GM12878 (cell line): Measurements from ENCODE around the gene EGR1. TPM values are rescaled to one million over a fixed set of nuclear protein-coding genes. Genes with fewer than 3 reads are reported as not detected.
A peak's percentile ranks its signal among the peaks of the same experiment; 100 is the strongest.

Experiments
- BCL3 ChIP-seq: IDR thresholded peaks from 2 replicates; pipeline ENCODE4 v1.6.1; 2011; ENCODE audit warnings: borderline replicate concordance, low read depth, mild to moderate bottlenecking, moderate library complexity, low read length; ENCODE audit not compliant: insufficient read depth, poor library complexity, severe bottlenecking
- CBX5 ChIP-seq: sonication (generic); IDR thresholded peaks from 2 replicates; pipeline ENCODE4 v1.6.1; 2016; ENCODE audit warnings: low read depth, moderate library complexity, mild to moderate bottlenecking, inconsistent platforms
- HCFC1 ChIP-seq: fragments of 150-350 bp; IDR thresholded peaks from 2 replicates; pipeline ENCODE4 v1.6.1; 2014; ENCODE audit warnings: low read length
- KAT2A ChIP-seq: conservative IDR thresholded peaks from 2 replicates; pipeline ENCODE4 v1.6.1; 2011; ENCODE audit warnings: low read depth, low read length; ENCODE audit not compliant: control insufficient read depth
- MEF2A ChIP-seq: IDR thresholded peaks from 2 replicates; pipeline ENCODE4 v1.6.1; 2011; ENCODE audit warnings: low read depth, mild to moderate bottlenecking, low read length, moderate library complexity; ENCODE audit not compliant: insufficient read depth
- MTA2 ChIP-seq: fragments of 450-650 bp; IDR thresholded peaks from 2 replicates; pipeline ENCODE4 v1.6.1; 2016; ENCODE audit warnings: low read depth, mild to moderate bottlenecking, moderate library complexity
- NBN ChIP-seq: fragments of 450-650 bp; IDR thresholded peaks from 2 replicates; pipeline ENCODE4 v1.6.1; 2016
- NR2C1 ChIP-seq: fragments of 450-650 bp; IDR thresholded peaks from 2 replicates; pipeline ENCODE4 v1.6.1; 2017; ENCODE audit warnings: antibody characterized with exemption, mild to moderate bottlenecking, moderate library complexity
- PAX8 ChIP-seq: fragments of 450-650 bp; IDR thresholded peaks from 2 replicates; pipeline ENCODE4 v1.6.1; 2017; ENCODE audit warnings: mild to moderate bottlenecking, moderate library complexity
- POLR2A ChIP-seq: IDR thresholded peaks from 2 replicates; pipeline ENCODE4 v1.6.1; 2011; ENCODE audit warnings: low read depth, mild to moderate bottlenecking, low read length
- POU2F2 ChIP-seq: IDR thresholded peaks from 3 replicates; pipeline ENCODE4 v1.6.1; 2011; ENCODE audit warnings: low read depth, mild to moderate bottlenecking, low read length, borderline replicate concordance
- REST ChIP-seq: IDR thresholded peaks from 2 replicates; pipeline ENCODE4 v1.6.1; 2012; ENCODE audit warnings: mild to moderate bottlenecking, low read depth, low read length
- STAT3 ChIP-seq: IDR thresholded peaks from 2 replicates; pipeline ENCODE4 v1.6.1; 2011; ENCODE audit warnings: low read depth, low read length, improper control_type of control experiment
- SUZ12 ChIP-seq: fragments of 200-600 bp; sonication (generic); IDR thresholded peaks from one replicate; pipeline ENCODE4 v1.6.1; 2018; ENCODE audit warnings: antibody characterized with exemption, mild to moderate bottlenecking; ENCODE audit not compliant: unreplicated experiment
- WRNIP1 ChIP-seq: IDR thresholded peaks from 2 replicates; pipeline ENCODE4 v1.6.1; 2011; ENCODE audit warnings: low read depth, low read length, improper control_type of control experiment, borderline replicate concordance
- ZNF24 ChIP-seq: fragments of 450-650 bp; IDR thresholded peaks from 2 replicates; pipeline ENCODE4 v1.6.1; 2017; ENCODE audit warnings: antibody characterized with exemption, mild to moderate bottlenecking
- polyA plus RNA-seq, 11 experiments: library from polyadenylated mRNA; depleted of rRNA in 4 of 11; unstranded in 6 of 11; stranded (reverse) in 5 of 11; fragments of >200 nt; fragmentation: Nextera tagmentation in 4 of 11; fragmentation: Illumina TruSeq in 1 of 11; extraction: Ambion mirVana in 4 of 11; extraction: Trizol in 1 of 11; gene quantifications; 1 replicate in 1 of 11; 2 replicates in 10 of 11; pipeline versions ENCODE4 v1.2.1 to v1.2.3, GENCODE V29; 2011 to 2016; ENCODE audit warnings: inconsistent platforms in 2 of 11, missing spikeins in 2 of 11, low read depth in 1 of 11
- total RNA-seq, 4 experiments: library from RNA; depleted of rRNA in 3 of 4; stranded (reverse); fragments of >200 nt in 3 of 4; fragmentation: Illumina TruSeq in 1 of 4; extraction: Trizol in 1 of 4; gene quantifications; 2 replicates each; pipeline versions ENCODE4 v1.2.1 to v1.2.3, GENCODE V29; 2013 to 2021
- TF ChIP-seq, protein P1 (sequence below): IDR thresholded peaks from 2 replicates; pipeline ENCODE4 v1.6.1; 2012; ENCODE audit warnings: low read depth, low read length, improper control_type of control experiment
- TF ChIP-seq, protein P2 (sequence below): fragments of 450-650 bp; conservative IDR thresholded peaks from 2 replicates; pipeline ENCODE4 v1.6.1; 2017; ENCODE audit warnings: mild to moderate bottlenecking, moderate library complexity
- TF ChIP-seq, protein P3 (sequence below): fragments of 450-650 bp; IDR thresholded peaks from 2 replicates; pipeline ENCODE4 v1.6.1; 2017; ENCODE audit warnings: mild to moderate bottlenecking, low read depth, inconsistent platforms; ENCODE audit not compliant: poor library complexity, severe bottlenecking

The EGR1 gene
- total and polyA plus RNA-seq, 10 of the 15 experiments (the other 5 are each of a cell fraction or from before 2014, with no cell fraction given): 0.89 to 7.3 (median 2.5) TPM

DNA sequence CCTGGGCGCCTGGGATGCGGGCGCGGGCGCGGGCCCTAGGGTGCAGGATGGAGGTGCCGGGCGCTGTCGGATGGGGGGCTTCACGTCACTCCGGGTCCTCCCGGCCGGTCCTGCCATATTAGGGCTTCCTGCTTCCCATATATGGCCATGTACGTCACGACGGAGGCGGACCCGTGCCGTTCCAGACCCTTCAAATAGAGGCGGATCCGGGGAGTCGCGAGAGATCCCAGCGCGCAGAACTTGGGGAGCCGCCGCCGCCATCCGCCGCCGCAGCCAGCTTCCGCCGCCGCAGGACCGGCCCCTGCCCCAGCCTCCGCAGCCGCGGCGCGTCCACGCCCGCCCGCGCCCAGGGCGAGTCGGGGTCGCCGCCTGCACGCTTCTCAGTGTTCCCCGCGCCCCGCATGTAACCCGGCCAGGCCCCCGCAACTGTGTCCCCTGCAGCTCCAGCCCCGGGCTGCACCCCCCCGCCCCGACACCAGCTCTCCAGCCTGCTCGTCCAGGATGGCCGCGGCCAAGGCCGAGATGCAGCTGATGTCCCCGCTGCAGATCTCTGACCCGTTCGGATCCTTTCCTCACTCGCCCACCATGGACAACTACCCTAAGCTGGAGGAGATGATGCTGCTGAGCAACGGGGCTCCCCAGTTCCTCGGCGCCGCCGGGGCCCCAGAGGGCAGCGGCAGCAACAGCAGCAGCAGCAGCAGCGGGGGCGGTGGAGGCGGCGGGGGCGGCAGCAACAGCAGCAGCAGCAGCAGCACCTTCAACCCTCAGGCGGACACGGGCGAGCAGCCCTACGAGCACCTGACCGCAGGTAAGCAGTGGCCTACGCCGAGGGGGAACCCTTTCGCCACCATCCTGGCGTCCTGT is at the start of gene EGR1 (continued):
- TF ChIP-seq SUZ12 (no peak), HCFC1 (no peak), POLR2A (peak; percentile 96), MTA2 (no peak), REST (no peak), KAT2A (no peak), MEF2A (0 out of 2 replicates have a peak, but pooled peaks have one; percentile 4), PAX8 (no peak), NR2C1 (peak; percentile 39), POU2F2 (peak; percentile 93), ZNF24 (no peak), CBX5 (no peak), WRNIP1 (no peak), NBN (0 out of 2 replicates have a peak, but pooled peaks have one; percentile 25), BCL3 (no peak), STAT3 (no peak)
- TF ChIP-seq, protein P1, sequence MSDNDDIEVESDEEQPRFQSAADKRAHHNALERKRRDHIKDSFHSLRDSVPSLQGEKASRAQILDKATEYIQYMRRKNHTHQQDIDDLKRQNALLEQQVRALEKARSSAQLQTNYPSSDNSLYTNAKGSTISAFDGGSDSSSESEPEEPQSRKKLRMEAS: no peak
- TF ChIP-seq, protein P2, sequence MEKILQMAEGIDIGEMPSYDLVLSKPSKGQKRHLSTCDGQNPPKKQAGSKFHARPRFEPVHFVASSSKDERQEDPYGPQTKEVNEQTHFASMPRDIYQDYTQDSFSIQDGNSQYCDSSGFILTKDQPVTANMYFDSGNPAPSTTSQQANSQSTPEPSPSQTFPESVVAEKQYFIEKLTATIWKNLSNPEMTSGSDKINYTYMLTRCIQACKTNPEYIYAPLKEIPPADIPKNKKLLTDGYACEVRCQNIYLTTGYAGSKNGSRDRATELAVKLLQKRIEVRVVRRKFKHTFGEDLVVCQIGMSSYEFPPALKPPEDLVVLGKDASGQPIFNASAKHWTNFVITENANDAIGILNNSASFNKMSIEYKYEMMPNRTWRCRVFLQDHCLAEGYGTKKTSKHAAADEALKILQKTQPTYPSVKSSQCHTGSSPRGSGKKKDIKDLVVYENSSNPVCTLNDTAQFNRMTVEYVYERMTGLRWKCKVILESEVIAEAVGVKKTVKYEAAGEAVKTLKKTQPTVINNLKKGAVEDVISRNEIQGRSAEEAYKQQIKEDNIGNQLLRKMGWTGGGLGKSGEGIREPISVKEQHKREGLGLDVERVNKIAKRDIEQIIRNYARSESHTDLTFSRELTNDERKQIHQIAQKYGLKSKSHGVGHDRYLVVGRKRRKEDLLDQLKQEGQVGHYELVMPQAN: peak; percentile 83
- TF ChIP-seq, protein P3, sequence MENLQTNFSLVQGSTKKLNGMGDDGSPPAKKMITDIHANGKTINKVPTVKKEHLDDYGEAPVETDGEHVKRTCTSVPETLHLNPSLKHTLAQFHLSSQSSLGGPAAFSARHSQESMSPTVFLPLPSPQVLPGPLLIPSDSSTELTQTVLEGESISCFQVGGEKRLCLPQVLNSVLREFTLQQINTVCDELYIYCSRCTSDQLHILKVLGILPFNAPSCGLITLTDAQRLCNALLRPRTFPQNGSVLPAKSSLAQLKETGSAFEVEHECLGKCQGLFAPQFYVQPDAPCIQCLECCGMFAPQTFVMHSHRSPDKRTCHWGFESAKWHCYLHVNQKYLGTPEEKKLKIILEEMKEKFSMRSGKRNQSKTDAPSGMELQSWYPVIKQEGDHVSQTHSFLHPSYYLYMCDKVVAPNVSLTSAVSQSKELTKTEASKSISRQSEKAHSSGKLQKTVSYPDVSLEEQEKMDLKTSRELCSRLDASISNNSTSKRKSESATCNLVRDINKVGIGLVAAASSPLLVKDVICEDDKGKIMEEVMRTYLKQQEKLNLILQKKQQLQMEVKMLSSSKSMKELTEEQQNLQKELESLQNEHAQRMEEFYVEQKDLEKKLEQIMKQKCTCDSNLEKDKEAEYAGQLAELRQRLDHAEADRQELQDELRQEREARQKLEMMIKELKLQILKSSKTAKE: no peak
